GM18508 (cell line): ENCODE data around the gene LYSMD3.
A peak's percentile ranks its signal among the peaks of the same experiment; 100 is the strongest.

Experiments used
- ATAC-seq: cut with Tn5 transposase; IDR thresholded peaks from one replicate; pipeline ENCODE4 v1.9.1; 2021; ENCODE audit warnings: moderate number of reproducible peaks; ENCODE audit not compliant: insufficient read depth, unreplicated experiment

The LYSMD3 gene

GRCh38 chr5:90549223-90549622, 19.8 kb upstream of the LYSMD3 start:
- ATAC-seq: no peak

DNA sequence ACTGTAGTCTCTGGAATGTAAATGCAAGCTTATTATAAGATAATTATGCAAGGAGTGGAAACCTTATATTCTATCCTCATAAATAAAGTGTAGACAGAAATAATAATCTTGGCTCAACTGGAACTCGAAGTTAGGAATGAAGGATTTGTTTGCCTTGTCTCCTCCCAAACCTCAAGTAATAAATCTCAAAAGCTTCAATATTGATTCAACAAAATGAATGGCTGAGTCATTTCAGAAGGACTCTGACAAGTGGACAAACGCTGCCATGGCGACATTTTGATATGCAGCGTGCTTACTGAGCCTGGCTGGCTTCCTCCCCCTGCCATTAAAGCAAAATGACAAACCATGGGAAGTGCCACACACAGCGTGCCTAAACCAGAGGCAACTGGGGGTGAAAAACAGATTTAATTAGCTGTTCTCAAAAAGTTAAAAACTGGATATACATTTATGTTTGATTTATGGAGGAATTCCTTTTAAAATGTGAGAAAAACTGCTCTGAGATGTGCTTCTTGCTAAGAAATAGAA, 18.7 kb upstream of the LYSMD3 start:
- ATAC-seq: no peak

GRCh38 chr5:90547072-90547536, 17.7 kb upstream of the LYSMD3 start:
- ATAC-seq: no peak

DNA sequence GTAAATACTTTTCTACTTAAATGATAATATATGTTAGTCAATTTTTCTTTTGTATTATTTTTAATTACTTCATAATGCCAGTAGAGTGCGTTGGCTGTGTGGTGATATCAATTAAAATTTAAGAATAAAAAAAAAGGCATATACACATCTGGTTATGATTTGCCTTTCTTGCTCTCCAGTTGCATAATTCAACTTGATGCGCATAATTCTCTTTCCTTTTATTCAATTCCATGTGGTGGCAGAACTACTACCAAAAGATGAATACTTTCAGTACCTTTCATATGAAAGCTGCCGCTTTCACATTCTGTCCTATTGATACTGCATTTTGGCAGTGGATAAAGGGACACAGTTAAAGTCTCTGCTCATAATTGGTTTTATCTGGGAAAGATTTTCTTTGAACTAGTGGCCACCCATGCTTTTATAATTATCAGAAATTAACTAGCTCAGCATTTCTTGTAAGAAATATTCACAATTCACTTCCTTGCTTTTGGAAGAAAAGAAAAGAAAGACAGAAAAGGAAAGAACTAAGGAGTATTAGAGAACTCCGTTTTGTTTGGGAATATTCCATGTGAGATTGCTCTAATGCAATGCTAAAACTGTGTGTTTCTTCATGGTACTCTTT, 16.9 kb upstream of the LYSMD3 start:
- ATAC-seq: no peak

DNA sequence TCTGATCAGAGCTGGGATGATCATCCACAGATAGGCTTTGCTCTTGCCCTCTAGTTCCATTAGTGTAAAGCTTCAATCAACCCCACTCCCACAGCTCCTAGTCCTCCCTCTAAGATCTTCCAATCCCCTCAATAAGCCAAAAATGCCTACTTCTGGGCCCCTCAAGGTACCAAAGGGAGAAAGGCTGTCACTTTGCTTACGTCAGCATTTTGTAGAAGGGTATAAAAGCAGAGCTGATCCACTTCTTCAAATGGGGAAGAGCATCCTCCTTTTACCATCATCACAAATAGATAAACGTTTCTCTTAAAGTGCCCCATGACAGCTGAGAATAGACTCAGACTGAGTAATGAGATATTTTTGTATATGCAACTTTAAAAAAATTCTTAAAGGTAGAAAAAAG, 16.1 kb upstream of the LYSMD3 start:
- no peak for ATAC-seq

GRCh38 chr5:90542827-90543519, 13.6 kb upstream of the LYSMD3 start:
- no peak for ATAC-seq

DNA sequence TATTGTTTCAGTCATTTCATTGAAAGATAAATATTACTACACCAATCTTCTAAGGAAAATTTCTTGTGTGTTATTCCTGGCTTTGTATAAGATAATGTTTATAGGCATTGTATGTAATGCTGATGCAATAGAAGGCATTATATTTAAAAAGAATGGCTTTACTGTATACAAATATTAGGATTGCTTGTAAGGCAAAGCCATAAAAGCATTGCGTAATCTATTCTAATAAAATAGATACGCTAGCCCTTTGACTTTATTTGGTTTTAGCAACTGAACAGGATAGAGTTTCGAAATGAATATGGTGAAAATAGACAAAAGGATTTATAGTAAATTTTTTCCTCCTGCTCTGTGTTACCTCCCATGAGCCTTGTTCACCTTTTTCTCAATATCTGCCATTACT, 5.5 kb upstream of the LYSMD3 start:
- ATAC-seq: no peak

DNA sequence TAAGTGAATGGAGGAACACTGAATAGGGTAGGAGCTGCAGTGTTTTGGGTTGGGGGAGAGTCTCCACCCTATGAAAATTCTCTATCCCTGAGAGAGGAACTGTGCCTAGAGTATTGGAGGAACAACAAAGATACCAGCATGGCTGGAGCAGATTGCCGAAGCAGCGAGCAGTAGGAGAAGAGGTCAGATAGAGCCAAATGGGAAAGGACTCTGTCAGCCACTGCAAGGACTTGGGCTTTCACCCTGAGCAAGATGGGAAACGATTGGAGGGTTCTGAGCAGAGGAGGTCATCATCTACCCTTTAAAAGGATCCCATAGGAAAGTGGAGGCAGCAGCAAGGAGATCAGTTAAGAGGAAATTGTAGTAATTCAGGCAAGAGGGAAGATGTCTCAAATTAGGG, 4.4 kb upstream of the LYSMD3 start:
- ATAC-seq: no peak

DNA sequence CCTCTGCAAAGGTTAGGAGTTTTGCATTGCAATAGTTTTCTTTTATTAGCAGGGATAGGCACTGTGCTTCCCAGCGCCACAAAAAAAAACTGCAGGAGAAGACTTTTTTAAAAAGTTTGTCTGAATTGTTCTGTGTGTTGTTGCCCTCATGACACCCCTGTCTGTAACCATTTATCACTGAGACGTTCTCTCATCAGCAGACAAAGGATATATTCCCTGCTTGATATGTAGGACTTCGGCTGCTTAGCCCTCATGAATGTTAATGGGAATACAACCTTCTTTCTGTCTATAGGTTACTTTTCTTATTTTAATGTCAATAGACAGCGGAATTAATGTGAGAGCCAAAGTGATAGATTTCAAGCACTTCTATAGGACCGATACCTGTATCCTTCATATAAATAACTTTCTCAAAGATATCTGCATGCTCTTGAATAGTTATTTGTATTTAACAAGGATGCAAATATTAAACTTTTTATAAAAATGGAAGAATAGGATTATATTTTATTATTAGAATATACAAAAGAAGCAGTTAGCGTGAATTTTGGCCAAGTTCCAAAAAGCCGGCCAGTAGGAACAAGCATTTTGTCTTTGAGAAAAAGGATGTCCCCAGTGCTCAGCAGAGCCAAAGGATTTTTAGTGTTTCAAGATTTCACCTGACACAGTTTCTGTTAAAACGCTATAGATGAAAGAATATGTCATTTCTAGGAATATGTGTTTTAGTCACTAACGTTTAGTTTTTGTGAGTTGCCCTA, 1.5 kb upstream of the LYSMD3 start:
- ATAC-seq: no peak

DNA sequence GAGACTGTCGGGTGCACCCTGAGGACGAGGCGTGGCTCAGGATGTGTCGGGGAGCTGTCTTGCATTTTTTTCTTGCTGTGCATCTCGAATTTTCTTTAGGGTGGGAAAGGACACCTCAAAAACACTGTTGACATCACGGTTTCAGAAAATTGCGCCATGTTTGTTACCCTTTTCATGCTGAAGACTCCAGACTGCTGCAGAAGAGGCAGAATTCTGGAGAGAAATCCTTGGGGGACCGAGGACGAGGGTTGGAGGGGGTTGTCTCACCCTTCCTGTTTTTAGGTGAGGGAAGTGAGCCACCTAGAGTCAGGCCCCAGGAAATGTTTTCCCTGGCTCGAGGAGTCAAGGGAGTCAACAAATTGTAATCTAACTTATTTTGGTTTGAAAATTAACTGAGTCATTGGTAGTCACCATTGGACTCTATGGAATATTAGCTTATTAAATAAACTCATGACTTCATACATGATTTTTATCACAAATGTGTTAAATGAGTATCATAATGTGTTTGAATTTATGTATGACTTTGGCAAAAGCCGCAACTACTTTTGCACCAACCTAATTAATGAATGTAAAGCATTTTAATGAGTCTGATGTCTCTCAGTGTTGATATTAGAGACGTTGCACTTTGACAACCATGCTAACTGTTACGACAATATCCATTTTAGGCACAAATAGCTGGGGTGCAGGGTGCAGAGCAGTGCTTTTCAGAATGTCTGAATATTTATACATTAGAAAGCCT, 724 bp upstream of the LYSMD3 start:
- ATAC-seq: peak; percentile 35

DNA sequence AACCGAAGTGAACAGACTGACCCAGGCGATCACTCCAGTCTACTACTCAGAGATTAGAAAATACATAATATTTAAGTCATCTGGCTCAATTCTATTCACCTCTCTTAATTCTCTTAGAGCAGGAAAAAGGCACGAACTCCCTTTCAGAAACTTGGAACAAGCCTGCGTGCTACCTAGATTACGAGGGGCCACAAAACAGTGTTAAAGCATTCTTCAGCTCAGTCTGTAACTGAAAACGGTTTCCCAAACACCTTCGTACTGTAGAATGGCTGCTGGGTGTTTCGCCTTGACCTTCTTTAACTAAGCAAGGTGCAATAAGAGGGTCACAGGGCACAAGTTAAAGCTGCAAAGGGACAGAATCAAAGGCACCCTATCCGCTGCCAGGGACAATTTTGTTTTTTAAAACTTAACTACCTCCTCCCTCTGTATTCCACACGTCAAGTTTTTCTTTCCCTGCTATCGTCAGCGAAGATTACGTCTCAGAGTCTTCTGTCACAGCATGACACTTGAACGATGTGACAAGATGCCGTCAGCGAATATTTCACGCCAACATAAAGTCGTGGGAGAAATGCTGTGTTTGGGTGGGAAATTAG, 687 bp downstream of the LYSMD3 start:
- no peak for ATAC-seq

DNA sequence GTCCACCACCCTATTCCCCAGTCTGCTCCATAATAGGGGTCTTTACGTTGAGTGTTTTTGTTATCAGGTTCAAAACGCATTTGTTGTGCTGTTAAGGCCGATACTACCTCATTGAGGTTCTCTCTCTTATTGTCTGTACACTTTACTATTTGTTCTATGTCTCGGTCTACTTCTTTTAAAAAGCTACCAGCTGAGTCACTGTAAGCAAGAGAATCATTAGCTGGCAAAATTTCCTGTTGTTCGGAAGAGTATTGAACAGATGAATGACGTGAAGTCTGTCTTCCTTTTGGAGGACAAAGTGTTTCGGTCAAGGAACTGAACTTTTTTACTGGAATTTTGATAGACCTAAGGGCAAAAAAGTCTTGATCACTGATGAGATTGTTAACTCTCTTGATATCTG, 10.3 kb downstream of the LYSMD3 start:
- ATAC-seq: no peak

DNA sequence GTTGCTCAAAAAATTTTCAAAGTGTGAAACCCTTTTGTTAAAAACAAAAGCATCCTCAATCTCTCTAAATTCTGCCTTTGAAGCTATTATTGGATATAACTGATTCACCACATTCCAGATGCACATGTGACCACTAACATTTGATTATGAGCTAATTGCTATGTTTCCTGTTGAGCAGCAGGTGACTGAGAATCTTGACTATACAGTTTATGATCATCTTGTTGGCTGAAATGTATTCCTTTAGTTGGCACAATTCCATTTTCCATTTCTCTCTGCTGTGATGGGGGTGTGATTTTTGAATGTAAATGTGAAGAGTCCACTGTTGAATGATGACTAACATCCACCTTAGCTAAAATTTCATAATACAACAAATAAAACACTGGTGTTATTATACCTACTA, 10.7 kb downstream of the LYSMD3 start:
- ATAC-seq: no peak

GRCh38 chr5:90514520-90514919, 14.9 kb downstream of the LYSMD3 start:
- no peak for ATAC-seq

DNA sequence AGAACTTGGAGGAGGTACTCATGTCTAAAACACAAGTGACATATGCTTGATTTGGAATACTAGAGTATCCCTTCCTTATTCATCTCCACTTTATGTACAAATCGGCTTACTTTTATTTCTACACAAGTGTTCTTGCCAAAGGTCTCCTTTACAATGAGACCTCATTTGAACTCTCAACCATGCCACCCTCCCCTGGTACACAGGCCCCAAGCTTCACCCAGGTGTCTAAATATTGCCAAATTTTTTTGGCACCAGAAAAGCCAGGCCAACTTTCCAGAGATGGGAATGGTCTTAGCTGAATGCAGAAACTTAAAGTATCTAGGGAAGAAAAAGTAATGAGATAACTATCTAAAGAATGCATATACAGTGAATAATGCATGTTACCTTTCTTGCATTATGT, 18.9 kb downstream of the LYSMD3 start:
- no peak for ATAC-seq

DNA sequence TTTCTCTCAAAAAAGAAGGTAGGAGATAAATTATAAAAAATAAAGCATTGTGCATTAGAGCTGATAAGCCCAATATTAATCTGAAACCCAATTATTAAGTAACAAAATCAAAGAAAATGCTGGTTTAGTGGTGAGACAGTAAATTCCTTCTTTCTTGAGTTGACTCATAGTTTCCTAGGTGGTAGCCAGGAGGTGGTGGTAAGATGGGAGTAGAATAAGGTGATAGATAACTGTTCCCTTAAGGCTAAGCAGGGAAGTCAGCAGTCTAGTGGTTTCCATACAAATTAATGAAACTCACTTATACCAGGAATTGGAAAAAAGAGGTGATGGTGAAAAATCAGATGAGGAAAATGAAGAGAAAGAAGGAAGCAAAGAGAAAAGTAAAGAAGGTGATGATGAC, 23.2 kb downstream of the LYSMD3 start:
- ATAC-seq: no peak

GRCh38 chr5:90504743-90505142, 24.6 kb downstream of the LYSMD3 start:
- ATAC-seq: no peak

GRCh38 chr5:90503596-90503995, 25.8 kb downstream of the LYSMD3 start:
- no peak for ATAC-seq

GRCh38 chr5:90495146-90495545, 34.2 kb downstream of the LYSMD3 start:
- no peak for ATAC-seq

- no peak for ATAC-seq
Observed at GRCh38 chr5:90494043-90494442, 35.3 kb downstream of the LYSMD3 start.
